ENCODE results near the gene TNPO3. TPM values are rescaled to one million over a fixed set of nuclear protein-coding genes. Genes with fewer than 3 reads are reported as not detected.

Gene TNPO3
- total RNA-seq, 1 donor from 2014 or later, result 59.4 TPM

DNA sequence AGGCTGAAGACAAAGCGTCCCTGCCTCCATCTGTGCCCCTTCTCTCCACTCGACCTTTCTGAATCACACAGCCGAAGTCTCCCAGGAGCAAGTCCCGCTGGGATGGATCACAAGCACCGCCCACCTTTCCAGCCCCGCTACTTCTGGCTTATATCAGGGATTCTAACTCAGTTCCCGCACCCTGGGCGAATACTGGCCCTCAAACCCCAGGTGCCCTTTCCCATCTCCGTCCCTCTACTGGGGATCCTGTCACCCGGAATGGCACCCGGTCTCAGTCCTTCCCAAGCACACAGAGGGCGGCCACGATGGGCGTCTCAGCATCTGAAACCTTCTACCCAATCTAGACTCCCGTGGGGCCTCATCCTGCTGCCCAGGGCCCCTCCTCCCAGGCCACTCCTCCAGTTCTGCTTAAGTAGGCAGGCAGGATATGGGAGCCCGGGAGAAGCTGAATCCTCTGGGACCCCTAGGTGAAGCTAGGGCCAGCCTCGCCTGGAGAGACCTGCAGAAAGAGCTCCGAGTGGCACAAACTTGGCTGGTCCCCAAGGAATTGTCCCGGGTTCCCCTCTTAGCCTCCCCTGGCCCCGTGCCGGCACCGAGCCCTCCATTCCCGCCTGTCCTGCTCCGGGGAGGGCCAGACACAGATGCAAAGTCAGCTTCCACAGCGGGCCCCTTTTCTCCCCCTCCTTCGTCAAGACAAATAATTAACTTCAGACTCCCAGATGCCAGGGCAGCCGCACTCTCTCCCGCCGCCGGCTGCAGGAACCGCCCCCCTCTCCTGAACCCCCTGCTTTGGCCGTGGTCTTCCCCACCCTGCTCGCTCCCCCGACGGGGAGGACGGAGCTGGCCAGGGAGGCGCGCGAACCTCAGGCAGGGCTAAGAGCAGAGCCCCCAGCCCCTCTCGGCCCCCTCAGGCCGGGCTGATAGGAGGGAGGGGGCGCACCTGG, 145.0 kb downstream of the TNPO3 start:
- DNase-seq (ENCODE audit: low spot score in 2 of 2), result peak in 1 of 2 donors; percentile 61
- Histone ChIP-seq H3K27ac (no peak overlapping the region), H3K4me1 (peaks cover 0 to 2% of the 10 kb centered on the region in 2 donors), H3K27me3 (no peaks in the 10 kb centered on the region), H3K9me3 (no peaks in the 10 kb centered on the region), H3K4me3 (peak overlapping the region; percentile 31 to 56), H3K36me3 (no peaks in the 10 kb centered on the region)
- intact Hi-C loops (cut with DNase I), result no loop called here
- TF ChIP-seq, protein P1, sequence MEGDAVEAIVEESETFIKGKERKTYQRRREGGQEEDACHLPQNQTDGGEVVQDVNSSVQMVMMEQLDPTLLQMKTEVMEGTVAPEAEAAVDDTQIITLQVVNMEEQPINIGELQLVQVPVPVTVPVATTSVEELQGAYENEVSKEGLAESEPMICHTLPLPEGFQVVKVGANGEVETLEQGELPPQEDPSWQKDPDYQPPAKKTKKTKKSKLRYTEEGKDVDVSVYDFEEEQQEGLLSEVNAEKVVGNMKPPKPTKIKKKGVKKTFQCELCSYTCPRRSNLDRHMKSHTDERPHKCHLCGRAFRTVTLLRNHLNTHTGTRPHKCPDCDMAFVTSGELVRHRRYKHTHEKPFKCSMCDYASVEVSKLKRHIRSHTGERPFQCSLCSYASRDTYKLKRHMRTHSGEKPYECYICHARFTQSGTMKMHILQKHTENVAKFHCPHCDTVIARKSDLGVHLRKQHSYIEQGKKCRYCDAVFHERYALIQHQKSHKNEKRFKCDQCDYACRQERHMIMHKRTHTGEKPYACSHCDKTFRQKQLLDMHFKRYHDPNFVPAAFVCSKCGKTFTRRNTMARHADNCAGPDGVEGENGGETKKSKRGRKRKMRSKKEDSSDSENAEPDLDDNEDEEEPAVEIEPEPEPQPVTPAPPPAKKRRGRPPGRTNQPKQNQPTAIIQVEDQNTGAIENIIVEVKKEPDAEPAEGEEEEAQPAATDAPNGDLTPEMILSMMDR (IDR thresholded peaks at IDR 0.05), result no peak

DNA sequence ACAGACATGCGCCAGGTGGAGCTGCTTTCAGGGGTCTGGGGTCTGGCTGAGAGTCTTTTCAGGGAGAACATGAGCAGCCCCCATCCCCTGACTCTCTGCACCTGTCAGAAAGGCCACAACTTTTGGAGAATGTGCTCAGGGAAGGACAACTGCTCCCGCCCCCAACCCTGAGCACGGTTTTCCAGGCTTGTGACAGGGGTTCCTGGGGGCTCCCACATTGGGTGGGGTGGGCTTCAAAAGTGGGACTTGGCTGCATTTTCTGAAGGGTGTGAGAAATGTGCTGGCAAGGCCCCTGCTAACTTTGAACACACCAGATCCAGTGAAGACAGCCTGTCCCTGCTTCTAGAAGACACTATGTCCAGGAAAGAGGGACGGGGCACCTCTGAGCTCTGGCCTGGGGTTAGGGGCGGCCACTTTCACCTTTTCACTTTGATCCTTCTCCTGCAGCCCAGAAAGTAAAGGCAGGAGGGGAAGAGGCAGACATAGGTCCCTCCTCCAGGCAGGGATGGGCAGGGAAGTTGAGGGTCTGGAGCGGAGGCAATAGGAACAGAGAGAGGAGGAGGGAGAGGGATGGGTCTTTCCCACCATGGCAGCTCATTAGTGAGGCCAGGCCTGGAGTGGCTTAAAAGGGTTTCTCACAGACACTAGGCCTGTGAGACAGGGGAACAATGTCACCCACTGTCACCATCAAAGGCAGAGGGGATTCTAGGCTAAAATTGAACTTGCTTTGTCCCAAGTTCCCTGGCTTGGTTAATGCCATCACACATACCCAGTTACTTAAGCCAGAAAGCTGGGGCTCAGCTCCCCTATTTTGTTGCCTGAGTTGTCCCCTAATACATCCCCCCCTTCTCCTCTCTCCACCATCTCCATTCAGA, 145.9 kb downstream of the TNPO3 start:
- peak in 1 of 2 donors; percentile 40 for DNase-seq (ENCODE audit: low spot score in 2 of 2)
- no peaks in the 10 kb centered on the region for H3K9me3 ChIP-seq
- peaks cover 0 to 2% of the 10 kb centered on the region in 2 donors for H3K4me1 ChIP-seq
- no peak overlapping the region for H3K27ac ChIP-seq
- peak overlapping the region in 1 of 2 donors; percentile 56 for H3K4me3 ChIP-seq
- no peaks in the 10 kb centered on the region for H3K27me3 ChIP-seq
- intact Hi-C loops (cut with DNase I), result no loop called here
- TF ChIP-seq, protein P1 (IDR thresholded peaks at IDR 0.05), result no peak
- H3K36me3 ChIP-seq, result no peaks in the 10 kb centered on the region

DNA sequence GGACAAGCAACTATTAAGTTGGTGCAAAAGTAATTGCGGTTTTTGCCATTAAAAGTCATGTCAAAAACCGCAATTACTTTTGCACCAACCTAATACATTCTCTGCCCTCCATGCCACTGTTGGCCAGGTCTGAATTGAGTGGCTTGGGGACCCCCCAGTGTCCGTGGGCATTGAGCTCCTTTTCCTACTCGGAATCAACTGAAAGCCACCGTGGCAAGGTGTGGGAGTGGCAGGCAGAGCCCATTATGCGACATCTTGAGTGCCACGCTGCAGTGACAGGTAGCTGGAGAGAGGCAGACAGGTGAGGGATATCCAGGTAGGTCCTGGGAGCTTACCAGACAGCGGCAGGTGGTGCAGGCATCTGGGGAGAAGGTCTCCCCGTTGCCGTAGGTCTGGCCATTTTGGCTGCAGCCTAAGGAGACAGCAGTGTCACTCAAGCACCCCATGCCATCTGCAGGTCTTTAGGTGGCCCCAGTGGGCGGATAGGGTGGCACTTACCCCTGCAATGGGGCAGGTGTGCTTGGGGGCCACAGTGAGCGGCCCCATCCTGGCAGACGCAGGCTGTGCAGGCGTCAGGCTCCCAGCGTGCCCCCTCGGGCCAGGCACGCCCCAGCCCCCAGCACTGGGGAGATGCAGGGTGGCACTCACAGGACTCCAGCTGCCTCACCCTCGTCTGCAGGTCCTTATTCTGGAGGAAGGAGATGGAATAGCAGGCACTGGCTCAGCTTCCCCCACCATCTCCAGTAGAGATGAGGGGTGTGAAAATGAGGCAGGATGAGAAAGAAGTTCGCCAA, 147.9 kb downstream of the TNPO3 start:
- no peaks in the 10 kb centered on the region for H3K9me3 ChIP-seq
- no peaks in the 10 kb centered on the region for H3K27me3 ChIP-seq
- peak in 1 of 2 donors; percentile 50 for DNase-seq (ENCODE audit: low spot score in 2 of 2)
- H3K36me3 ChIP-seq, result no peaks in the 10 kb centered on the region
- TF ChIP-seq, protein P1 (IDR thresholded peaks at IDR 0.05), result no peak
- intact Hi-C loops (cut with DNase I), result no loop called here
- H3K27ac ChIP-seq, result no peak overlapping the region
- peaks cover 0 to 2% of the 10 kb centered on the region in 2 donors for H3K4me1 ChIP-seq
- H3K4me3 ChIP-seq, result no peak overlapping the region

DNA sequence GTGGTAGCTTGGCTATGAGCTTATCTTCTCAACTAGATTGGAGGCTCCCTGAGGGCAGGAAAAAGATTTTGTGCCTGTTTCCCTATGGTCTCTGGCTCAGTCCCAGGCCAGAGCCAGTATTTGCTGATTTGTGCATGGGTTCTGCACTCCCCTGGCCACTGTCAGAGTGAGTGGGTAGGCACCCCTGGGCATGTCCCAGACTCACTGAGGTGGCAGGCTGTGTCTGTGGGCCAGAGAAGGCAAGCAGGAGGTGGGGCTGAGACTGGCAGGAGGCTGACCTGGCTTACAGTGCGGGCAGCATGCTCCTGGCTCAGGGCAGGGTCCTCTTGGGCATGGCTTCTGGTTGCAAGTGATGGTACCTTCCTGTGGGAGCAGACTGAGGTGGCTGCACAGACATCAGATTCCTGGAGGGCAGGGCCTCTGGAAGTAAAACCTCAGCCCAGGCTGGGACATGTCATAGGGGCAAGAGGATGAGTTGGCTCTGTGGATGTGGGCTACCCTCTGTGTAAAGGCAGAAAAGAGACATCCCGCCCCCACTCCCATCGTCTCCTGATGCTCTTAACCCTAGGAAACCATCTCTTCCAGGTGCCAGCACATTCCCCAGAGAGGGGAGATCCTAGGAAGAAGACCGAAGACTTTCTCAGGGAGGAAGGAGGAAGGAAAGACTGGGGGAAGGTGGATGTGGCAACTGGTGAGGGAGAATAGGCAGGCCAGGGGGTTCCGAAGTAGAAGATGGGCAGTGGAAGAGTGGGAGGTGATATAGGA, 148.7 kb downstream of the TNPO3 start:
- Histone ChIP-seq H3K4me1 (peaks cover 0 to 2% of the 10 kb centered on the region in 2 donors), H3K4me3 (no peak overlapping the region), H3K36me3 (no peaks in the 10 kb centered on the region), H3K27ac (no peak overlapping the region), H3K9me3 (no peaks in the 10 kb centered on the region), H3K27me3 (no peaks in the 10 kb centered on the region)
- TF ChIP-seq, protein P1 (IDR thresholded peaks at IDR 0.05), result no peak
- DNase-seq (ENCODE audit: low spot score in 2 of 2), result peak in 1 of 2 donors; percentile 51
- intact Hi-C loops (cut with DNase I), result no loop called here

All from ascending aorta (tissue), 2 donors.